HCT116 (cell line): ENCODE results near the gene SLC9A9. TPM values are rescaled to one million over a fixed set of nuclear protein-coding genes. Genes with fewer than 3 reads are reported as not detected.

Source experiments
- ATAC-seq: fragments of 200-7000 bp; cut with Tn5 transposase; 2 replicates; pipeline ENCODE4 v1.9.1; 2020; ENCODE audit warnings: mild to moderate bottlenecking, moderate library complexity
- BruUV-seq: library from RNA; stranded (reverse); fragments of 400-500 nt; replicated peaks from 2 replicates; lab custom pipeline; 2021; lab: Mats Ljungman, UMichigan
- CTCF ChIA-PET: fragments of 300-600 bp; sonication (Branson Sonifier 250); formaldehyde crosslinking; loops from one replicate; lab custom pipeline; 2021; ENCODE audit warnings: antibody characterized with exemption; lab: Charles Lee
- POLR2A ChIA-PET: fragments of 300-600, 350-600 bp; sonication (Branson Sonifier 250); formaldehyde crosslinking; loops from one replicate; lab custom pipeline; 2021; ENCODE audit warnings: antibody characterized with exemption; lab: Charles Lee
- RAD21 ChIA-PET, 2 experiments: fragments of 300-600 bp; sonication (Branson Sonifier 250); formaldehyde crosslinking; loops; one replicate each; lab custom pipeline; 2023; ENCODE audit warnings: low total read pairs in 2 of 2; ENCODE audit not compliant: uncharacterized antibody in 2 of 2, unreplicated experiment in 2 of 2, low non-redundant PET in 1 of 2; lab: Charles Lee
- DNase-seq: peaks from one replicate; pipeline ENCODE4 v3.0.0-alpha.2; 2010; ENCODE audit warnings: low read depth, low spot score
- H2AFZ ChIP-seq: fragments of 200-600 bp; shearing (Covaris generic), sonication (generic); 2 replicates; pipeline ENCODE4 v1.6.1; 2017; ENCODE audit warnings: low read depth, mixed run types, mixed read lengths, antibody characterized with exemption, low read length; ENCODE audit not compliant: poor library complexity, severe bottlenecking
- H3K27ac ChIP-seq: 2 replicates; pipeline ENCODE4 v1.5.1; 2012; ENCODE audit warnings: low read depth, low read length
- H3K27me3 ChIP-seq: fragments of 200-600 bp; sonication (generic); 2 replicates; pipeline ENCODE4 v1.6.1; 2016; ENCODE audit warnings: mixed run types, low read length, mixed read lengths; ENCODE audit not compliant: insufficient read depth
- H3K36me3 ChIP-seq, 2 experiments: fragments of 200-500 bp in 1 of 2; fragments of 200-600 bp in 1 of 2; sonication (Bioruptor generic) in 1 of 2; sonication (generic) in 1 of 2; 2 replicates each; pipeline versions ENCODE4 v1.5.1 to v1.6.1; 2014 to 2016; ENCODE audit warnings: low read length in 2 of 2, inconsistent platforms in 1 of 2, mixed read lengths in 1 of 2, mixed run types in 1 of 2; ENCODE audit not compliant: insufficient read depth in 2 of 2, control insufficient read depth in 1 of 2
- H3K4me1 ChIP-seq, 2 experiments: fragments of 200-600 bp in 1 of 2; sonication (generic) in 1 of 2; 2 replicates each; pipeline versions ENCODE4 v1.5.1 to v1.6.1; 2012 to 2017; ENCODE audit warnings: low read length in 2 of 2, inconsistent platforms in 1 of 2, mild to moderate bottlenecking in 1 of 2, mixed read lengths in 1 of 2, mixed run types in 1 of 2, moderate library complexity in 1 of 2; ENCODE audit not compliant: insufficient read depth in 2 of 2, control insufficient read depth in 1 of 2
- H3K4me2 ChIP-seq: fragments of 200-600 bp; sonication (generic); 2 replicates; pipeline ENCODE4 v1.6.1; 2017; ENCODE audit warnings: mixed run types, low read length, mixed read lengths
- H3K4me3 ChIP-seq, 2 experiments: fragments of 200-600 bp in 1 of 2; sonication (generic) in 1 of 2; replicated peaks in 1 of 2; 2 replicates each; pipeline ENCODE4 v1.5.1; 2011 to 2016; ENCODE audit warnings: low read length in 2 of 2, control low read depth in 1 of 2, low read depth in 1 of 2, mild to moderate bottlenecking in 1 of 2, mixed read lengths in 1 of 2, mixed run types in 1 of 2
- H3K79me2 ChIP-seq: fragments of 200-600 bp; sonication (generic); 2 replicates; pipeline ENCODE4 v1.6.1; 2017; ENCODE audit warnings: mild to moderate bottlenecking, mixed run types, low read length, moderate library complexity, mixed read lengths; ENCODE audit not compliant: insufficient read depth
- H3K9ac ChIP-seq: fragments of 200-600 bp; sonication (generic); 2 replicates; pipeline ENCODE4 v1.6.1; 2016; ENCODE audit warnings: low read length, mixed read lengths
- H3K9me2 ChIP-seq: fragments of 200-600 bp; sonication (generic), shearing (Covaris generic); 2 replicates; pipeline ENCODE4 v1.6.1; 2017; ENCODE audit warnings: mixed run types, mild to moderate bottlenecking, moderate library complexity; ENCODE audit not compliant: insufficient read depth
- H3K9me3 ChIP-seq, 2 experiments: fragments of 200-500 bp in 1 of 2; fragments of 200-600 bp in 1 of 2; sonication (Bioruptor generic) in 1 of 2; sonication (generic) in 1 of 2; 2 replicates each; pipeline ENCODE4 v1.6.1; 2014 to 2017; ENCODE audit warnings: low read length in 2 of 2, mixed read lengths in 2 of 2, inconsistent platforms in 1 of 2, low read depth in 1 of 2, mild to moderate bottlenecking in 1 of 2, mixed run types in 1 of 2, moderate library complexity in 1 of 2; ENCODE audit not compliant: control insufficient read depth in 1 of 2, insufficient read depth in 1 of 2
- H4K20me1 ChIP-seq: fragments of 200-600 bp; sonication (generic), shearing (Covaris generic); 2 replicates; pipeline ENCODE4 v1.6.1; 2017; ENCODE audit warnings: mixed run types, mild to moderate bottlenecking, moderate library complexity; ENCODE audit not compliant: insufficient read depth
- CBX3 ChIP-seq: IDR thresholded peaks from 2 replicates; pipeline ENCODE4 v1.6.1; 2012; ENCODE audit warnings: low read depth
- CEBPB ChIP-seq: IDR thresholded peaks from 2 replicates; pipeline ENCODE4 v1.6.1; 2012; ENCODE audit warnings: low read depth
- EGR1 ChIP-seq: IDR thresholded peaks from 2 replicates; pipeline ENCODE4 v1.6.1; 2012; ENCODE audit warnings: low read depth
- ELF1 ChIP-seq: IDR thresholded peaks from 2 replicates; pipeline ENCODE4 v1.6.1; 2012; ENCODE audit warnings: low read depth, borderline replicate concordance
- EZH2 ChIP-seq: fragments of 200-600 bp; sonication (generic); IDR thresholded peaks from 2 replicates; pipeline ENCODE4 v1.6.1; 2017; ENCODE audit warnings: antibody characterized with exemption, mixed run types
- EZH2phosphoT487 ChIP-seq: fragments of 200-600 bp; IDR thresholded peaks from 2 replicates; pipeline ENCODE4 v1.6.1; 2018; ENCODE audit warnings: antibody characterized with exemption, borderline replicate concordance
- FOSL1 ChIP-seq: IDR thresholded peaks from 2 replicates; pipeline ENCODE4 v1.6.1; 2012; ENCODE audit warnings: low read depth
- JUND ChIP-seq: IDR thresholded peaks from 2 replicates; pipeline ENCODE4 v1.6.1; 2012
- POLR2A ChIP-seq: IDR thresholded peaks from 2 replicates; pipeline ENCODE4 v1.7.0; 2011; ENCODE audit warnings: borderline replicate concordance; ENCODE audit not compliant: insufficient read depth, insufficient read length; ENCODE audit errors: extremely low read depth
- POLR2AphosphoS5 ChIP-seq: IDR thresholded peaks from 2 replicates; pipeline ENCODE4 v1.6.1; 2011; ENCODE audit warnings: mild to moderate bottlenecking, low read depth, low read length, moderate library complexity
- RAD21 ChIP-seq: IDR thresholded peaks from 2 replicates; pipeline ENCODE4 v1.6.1; 2012; ENCODE audit warnings: low read depth, mild to moderate bottlenecking
- SIN3A ChIP-seq: IDR thresholded peaks from 2 replicates; pipeline ENCODE4 v1.6.1; 2012; ENCODE audit warnings: low read depth
- SP1 ChIP-seq: IDR thresholded peaks from 2 replicates; pipeline ENCODE4 v1.6.1; 2012; ENCODE audit warnings: low read depth
- SRF ChIP-seq: IDR thresholded peaks from 2 replicates; pipeline ENCODE4 v1.6.1; 2012; ENCODE audit warnings: low read depth
- TCF7L2 ChIP-seq: IDR thresholded peaks from 2 replicates; pipeline ENCODE4 v1.7.0; 2011; ENCODE audit warnings: borderline replicate concordance, inconsistent platforms; ENCODE audit not compliant: insufficient read depth, insufficient read length; ENCODE audit errors: extremely low read depth
- ZFX ChIP-seq: fragments of 450-650 bp; IDR thresholded peaks from 2 replicates; pipeline ENCODE4 v1.6.1; 2017
- ZNF274 ChIP-seq: fragments of 200-500 bp; sonication (Bioruptor generic); IDR thresholded peaks from 2 replicates; pipeline ENCODE4 v1.6.1; 2014; ENCODE audit warnings: mild to moderate bottlenecking, low read depth, low read length, inconsistent platforms
- intact Hi-C: fragments of 100-400 bp; cut with micrococcal nuclease; formaldehyde crosslinking; loops from 2 replicates; pipeline ENCODE4 v1.10.0; 2022
- total RNA-seq: library from RNA; stranded (reverse); gene quantifications from one replicate; pipeline ENCODE4 v1.2.1, GENCODE V29; 2021; ENCODE audit not compliant: unreplicated experiment
- TF ChIP-seq, protein P1 (sequence below), 3 experiments: fragments of 200-600 bp in 1 of 3; sonication (generic) in 1 of 3; IDR thresholded peaks in 2 of 3; conservative IDR thresholded peaks in 1 of 3; 2 replicates each; pipeline ENCODE4 v1.5.1; 2012 to 2017; ENCODE audit warnings: low read depth in 2 of 3, low read length in 2 of 3, antibody characterized with exemption in 1 of 3, borderline replicate concordance in 1 of 3, control low read depth in 1 of 3, mild to moderate bottlenecking in 1 of 3, mixed read lengths in 1 of 3, mixed run types in 1 of 3, moderate library complexity in 1 of 3; ENCODE audit not compliant: insufficient read depth in 1 of 3
- TF ChIP-seq, protein P2 (sequence below): IDR thresholded peaks from 2 replicates; pipeline ENCODE4 v1.6.1; 2012
- TF ChIP-seq, protein P3 (sequence below): IDR thresholded peaks from 2 replicates; pipeline ENCODE4 v1.6.1; 2011; ENCODE audit warnings: mild to moderate bottlenecking, low read length, moderate library complexity; ENCODE audit not compliant: insufficient replicate concordance; ENCODE audit errors: extremely low read depth

SLC9A9 gene
- total RNA-seq, 1 experiment from 2014 or later: 0.20 TPM

DNA sequence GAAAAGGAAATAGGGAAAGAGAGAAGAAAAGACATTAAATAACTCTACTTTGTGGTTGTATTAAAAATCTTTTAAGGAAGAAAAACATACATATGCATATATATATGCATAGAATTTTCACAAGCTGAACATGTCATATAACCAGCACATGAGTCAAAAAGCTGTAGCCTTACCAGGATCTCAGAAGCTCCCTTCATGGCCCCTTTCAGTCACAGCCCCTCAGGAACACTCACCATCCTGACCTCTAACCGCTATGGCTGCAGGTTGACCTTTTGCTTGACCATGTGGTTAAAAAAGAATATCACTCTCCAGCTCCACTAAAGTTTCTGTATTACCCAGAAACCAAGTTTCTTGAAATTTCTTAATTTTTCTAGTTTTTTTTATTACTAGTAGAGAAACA lies 625.3 kb downstream of the SLC9A9 start:
- Histone ChIP-seq H3K79me2 (no peaks in the 10 kb centered on the region), H3K36me3 (no peaks in the 10 kb centered on the region), H3K9me2 (no peaks in the 10 kb centered on the region), H3K27me3 (no peaks in the 10 kb centered on the region), H3K27ac (no peak overlapping the region), H3K9ac (no peak overlapping the region), H4K20me1 (no peaks in the 10 kb centered on the region), H3K9me3 (no peaks in the 10 kb centered on the region), H2AFZ (no peak overlapping the region), H3K4me3 (no peak overlapping the region), H3K4me1 (no peaks in the 10 kb centered on the region), H3K4me2 (no peak overlapping the region)
- ChIA-PET CTCF (no interaction called here), RAD21 (no interaction called here), POLR2A (no interaction called here)
- DNase-seq: no peak
- no peak for ATAC-seq
- BruUV-seq: no TSS peak
- intact Hi-C loops: no loop called here
- TF ChIP-seq ELF1 (no peak), ZFX (no peak), CEBPB (no peak), RAD21 (no peak), EZH2 (no peak), JUND (no peak)

DNA sequence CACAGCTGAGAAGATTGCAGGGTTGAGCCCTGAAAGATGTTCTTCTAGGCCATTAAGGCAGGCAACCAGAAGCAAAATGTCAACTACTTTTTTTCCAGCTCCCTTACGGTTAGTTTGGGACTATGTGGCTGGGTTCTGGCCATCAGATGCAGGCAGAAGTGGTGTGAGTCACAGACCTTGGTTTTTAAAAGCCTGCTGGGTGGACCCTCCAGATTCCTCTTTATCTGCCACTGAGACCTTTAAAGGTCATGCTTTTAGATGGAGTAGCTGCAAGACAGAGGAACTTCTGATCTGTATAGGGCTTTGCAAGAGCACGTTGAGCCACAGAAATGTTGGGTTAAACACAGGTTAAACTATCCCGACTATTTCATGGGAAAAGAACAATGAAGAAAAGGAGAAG lies 625.8 kb downstream of the SLC9A9 start:
- H3K4me1 ChIP-seq: no peaks in the 10 kb centered on the region
- intact Hi-C loops: no loop called here
- H3K9me3 ChIP-seq: no peaks in the 10 kb centered on the region
- H3K9ac ChIP-seq: no peak overlapping the region
- no peaks in the 10 kb centered on the region for H3K79me2 ChIP-seq
- H2AFZ ChIP-seq: no peak overlapping the region
- no peaks in the 10 kb centered on the region for H4K20me1 ChIP-seq
- RAD21 ChIA-PET: no interaction called here
- H3K9me2 ChIP-seq: no peaks in the 10 kb centered on the region
- POLR2A ChIA-PET: no interaction called here
- DNase-seq: no peak
- no peaks in the 10 kb centered on the region for H3K27me3 ChIP-seq
- H3K4me2 ChIP-seq: no peak overlapping the region
- no peak overlapping the region for H3K27ac ChIP-seq
- no TSS peak for BruUV-seq
- H3K36me3 ChIP-seq: no peaks in the 10 kb centered on the region
- ATAC-seq: no peak
- CTCF ChIA-PET: no interaction called here
- no peak overlapping the region for H3K4me3 ChIP-seq
- no peak for TF ChIP-seq POLR2A
- no peak for TF ChIP-seq TCF7L2
- TF ChIP-seq POLR2AphosphoS5: no peak
- TF ChIP-seq ZNF274: no peak
- no peak for TF ChIP-seq FOSL1
- no peak for TF ChIP-seq EZH2phosphoT487
- no peak for TF ChIP-seq JUND
- no peak for TF ChIP-seq SP1
- no peak for TF ChIP-seq ZFX
- TF ChIP-seq, protein P1, sequence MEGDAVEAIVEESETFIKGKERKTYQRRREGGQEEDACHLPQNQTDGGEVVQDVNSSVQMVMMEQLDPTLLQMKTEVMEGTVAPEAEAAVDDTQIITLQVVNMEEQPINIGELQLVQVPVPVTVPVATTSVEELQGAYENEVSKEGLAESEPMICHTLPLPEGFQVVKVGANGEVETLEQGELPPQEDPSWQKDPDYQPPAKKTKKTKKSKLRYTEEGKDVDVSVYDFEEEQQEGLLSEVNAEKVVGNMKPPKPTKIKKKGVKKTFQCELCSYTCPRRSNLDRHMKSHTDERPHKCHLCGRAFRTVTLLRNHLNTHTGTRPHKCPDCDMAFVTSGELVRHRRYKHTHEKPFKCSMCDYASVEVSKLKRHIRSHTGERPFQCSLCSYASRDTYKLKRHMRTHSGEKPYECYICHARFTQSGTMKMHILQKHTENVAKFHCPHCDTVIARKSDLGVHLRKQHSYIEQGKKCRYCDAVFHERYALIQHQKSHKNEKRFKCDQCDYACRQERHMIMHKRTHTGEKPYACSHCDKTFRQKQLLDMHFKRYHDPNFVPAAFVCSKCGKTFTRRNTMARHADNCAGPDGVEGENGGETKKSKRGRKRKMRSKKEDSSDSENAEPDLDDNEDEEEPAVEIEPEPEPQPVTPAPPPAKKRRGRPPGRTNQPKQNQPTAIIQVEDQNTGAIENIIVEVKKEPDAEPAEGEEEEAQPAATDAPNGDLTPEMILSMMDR (IDR thresholded peaks at IDR 0.05 in 2 of 3, conservative IDR thresholded peaks at IDR 0.05 in 1 of 3; ENCODE audit: borderline replicate concordance in 1 of 3, insufficient read depth in 1 of 3, low read depth in 2 of 3, low read length in 2 of 3): no peak
- no peak for TF ChIP-seq CBX3
- no peak for TF ChIP-seq EGR1
- TF ChIP-seq, protein P2, sequence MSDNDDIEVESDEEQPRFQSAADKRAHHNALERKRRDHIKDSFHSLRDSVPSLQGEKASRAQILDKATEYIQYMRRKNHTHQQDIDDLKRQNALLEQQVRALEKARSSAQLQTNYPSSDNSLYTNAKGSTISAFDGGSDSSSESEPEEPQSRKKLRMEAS: no peak
- TF ChIP-seq SIN3A: no peak
- TF ChIP-seq SRF: no peak
- TF ChIP-seq, protein P3, sequence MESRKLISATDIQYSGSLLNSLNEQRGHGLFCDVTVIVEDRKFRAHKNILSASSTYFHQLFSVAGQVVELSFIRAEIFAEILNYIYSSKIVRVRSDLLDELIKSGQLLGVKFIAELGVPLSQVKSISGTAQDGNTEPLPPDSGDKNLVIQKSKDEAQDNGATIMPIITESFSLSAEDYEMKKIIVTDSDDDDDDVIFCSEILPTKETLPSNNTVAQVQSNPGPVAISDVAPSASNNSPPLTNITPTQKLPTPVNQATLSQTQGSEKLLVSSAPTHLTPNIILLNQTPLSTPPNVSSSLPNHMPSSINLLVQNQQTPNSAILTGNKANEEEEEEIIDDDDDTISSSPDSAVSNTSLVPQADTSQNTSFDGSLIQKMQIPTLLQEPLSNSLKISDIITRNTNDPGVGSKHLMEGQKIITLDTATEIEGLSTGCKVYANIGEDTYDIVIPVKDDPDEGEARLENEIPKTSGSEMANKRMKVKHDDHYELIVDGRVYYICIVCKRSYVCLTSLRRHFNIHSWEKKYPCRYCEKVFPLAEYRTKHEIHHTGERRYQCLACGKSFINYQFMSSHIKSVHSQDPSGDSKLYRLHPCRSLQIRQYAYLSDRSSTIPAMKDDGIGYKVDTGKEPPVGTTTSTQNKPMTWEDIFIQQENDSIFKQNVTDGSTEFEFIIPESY: no peak
